Naive B cell (primary cell): ENCODE results near the gene KRT33B. TPM values are rescaled to one million over a fixed set of nuclear protein-coding genes. Genes with fewer than 3 reads are reported as not detected.
A peak's percentile ranks its signal among the peaks of the same experiment; 100 is the strongest.
"Not testable (repeated sequence)": the region's sequence is repeated elsewhere in the genome, so short reads cannot be mapped to it uniquely, and the experiment has no call there.

Source experiments
- ATAC-seq, 2 donors: fragments of 150-1000 bp; cut with Tn5 transposase; 2 replicates each; pipeline ENCODE4 v1.10.0; 2021; ENCODE audit warnings: low read depth in 2 of 2, mild to moderate bottlenecking in 2 of 2, moderate library complexity in 2 of 2
- DNase-seq: peaks from one replicate; pipeline ENCODE4 v3.0.0; 2022
- H3K27ac Mint-ChIP-seq, 6 donors: one replicate each; pipeline ENCODE4 v1.8.0; 2020 to 2022; ENCODE audit warnings: mild to moderate bottlenecking in 6 of 6, mixed read lengths in 6 of 6, moderate library complexity in 5 of 6, inconsistent platforms in 2 of 6
- H3K27me3 Mint-ChIP-seq, 3 donors: one replicate each; pipeline ENCODE4 v1.8.0; 2021 to 2022; ENCODE audit warnings: mixed read lengths in 3 of 3, mild to moderate bottlenecking in 1 of 3
- H3K36me3 Mint-ChIP-seq, 2 donors: one replicate each; pipeline ENCODE4 v1.8.0; 2020 to 2022; ENCODE audit warnings: mixed read lengths in 2 of 2, inconsistent platforms in 1 of 2, mild to moderate bottlenecking in 1 of 2
- H3K4me1 Mint-ChIP-seq, 3 donors: one replicate each; pipeline ENCODE4 v1.8.0; 2020 to 2022; ENCODE audit warnings: mixed read lengths in 3 of 3, inconsistent platforms in 1 of 3, mild to moderate bottlenecking in 1 of 3, moderate library complexity in 1 of 3
- H3K4me3 Mint-ChIP-seq, 8 donors: one replicate each; pipeline ENCODE4 v1.8.0; 2020 to 2022; ENCODE audit warnings: mild to moderate bottlenecking in 8 of 8, mixed read lengths in 8 of 8, moderate library complexity in 8 of 8, inconsistent platforms in 2 of 8
- H3K9me3 Mint-ChIP-seq, 7 donors: one replicate each; pipeline ENCODE4 v1.8.0; 2020 to 2022; ENCODE audit warnings: mixed read lengths in 7 of 7, mild to moderate bottlenecking in 5 of 7, inconsistent platforms in 2 of 7, moderate library complexity in 1 of 7
- polyA plus RNA-seq, 6 donors: library from polyadenylated mRNA; unstranded; fragments of 300-500 nt; fragmentation: Illumina TruSeq; gene quantifications; one replicate each; pipeline ENCODE4 v1.2.3, GENCODE V29; 2021; ENCODE audit warnings: low read depth in 6 of 6

Gene KRT33B
- polyA plus RNA-seq, 6 donors from 2014 or later, result not detected

- DNase-seq (no peak), ATAC-seq (no peak)
- H3K27ac Mint-ChIP-seq, result no peak overlapping the region
- peaks cover 5 to 19% of the 10 kb centered on the region in 2 donors for H3K36me3 Mint-ChIP-seq
- no peaks in the 10 kb centered on the region for H3K4me1 Mint-ChIP-seq
- no peak overlapping the region for H3K4me3 Mint-ChIP-seq
- peaks cover 10 to 32% (median 20%) of the 10 kb centered on the region in 7 donors for H3K9me3 Mint-ChIP-seq
- peaks cover 17 to 63% (median 41%) of the 10 kb centered on the region in 3 donors for H3K27me3 Mint-ChIP-seq
Observed at GRCh38 chr17:41387670-41388069, 18.1 kb upstream of the KRT33B start.

GRCh38 chr17:41386227-41386626 is 16.6 kb upstream of the KRT33B start:
- H3K27me3 Mint-ChIP-seq, result peaks cover 17 to 60% (median 44%) of the 10 kb centered on the region in 3 donors
- peaks cover 5 to 19% of the 10 kb centered on the region in 2 donors for H3K36me3 Mint-ChIP-seq
- H3K9me3 Mint-ChIP-seq, result peaks cover 10 to 32% (median 20%) of the 10 kb centered on the region in 7 donors
- H3K27ac Mint-ChIP-seq, result no peak overlapping the region
- no peak for ATAC-seq
- no peak overlapping the region for H3K4me3 Mint-ChIP-seq
- no peak for DNase-seq
- H3K4me1 Mint-ChIP-seq, result no peaks in the 10 kb centered on the region

DNA sequence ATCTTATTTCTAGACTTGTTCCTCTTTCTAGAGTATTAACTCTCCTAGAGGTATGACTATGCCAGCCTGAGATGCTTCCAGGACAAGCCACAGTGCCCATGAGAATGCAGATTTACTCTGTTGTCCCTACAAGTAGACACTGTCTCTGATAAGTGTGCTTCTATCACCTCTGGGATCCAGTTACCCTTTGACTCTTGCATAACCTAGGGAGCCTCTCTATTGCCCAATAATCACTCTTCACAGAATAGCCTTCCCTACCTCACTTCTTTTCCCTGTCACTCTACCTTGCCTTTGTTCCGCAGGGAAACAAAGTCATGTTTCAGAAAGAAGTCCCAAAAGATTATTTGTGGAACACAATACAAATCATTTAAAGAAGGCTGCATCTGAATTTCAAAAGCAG is 14.1 kb upstream of the KRT33B start:
- Mint-ChIP-seq H3K36me3 (peaks cover 5 to 19% of the 10 kb centered on the region in 2 donors), H3K4me3 (no peak overlapping the region), H3K27ac (peak overlapping the region in 1 of 6 donors; percentile 6), H3K27me3 (peaks cover 23 to 53% (median 38%) of the 10 kb centered on the region in 3 donors), H3K9me3 (peaks cover 10 to 32% (median 20%) of the 10 kb centered on the region in 7 donors), H3K4me1 (no peaks in the 10 kb centered on the region)
- ATAC-seq (no peak), DNase-seq (no peak)

- H3K4me3 Mint-ChIP-seq, result no peak overlapping the region
- peaks cover 5 to 13% of the 10 kb centered on the region in 2 donors for H3K36me3 Mint-ChIP-seq
- H3K27ac Mint-ChIP-seq, result no peak overlapping the region
- no peaks in the 10 kb centered on the region for H3K4me1 Mint-ChIP-seq
- DNase-seq (no peak), ATAC-seq (no peak)
- H3K9me3 Mint-ChIP-seq, result peaks cover 8 to 21% (median 12%) of the 10 kb centered on the region in 7 donors
- H3K27me3 Mint-ChIP-seq, result peaks cover 23 to 49% (median 33%) of the 10 kb centered on the region in 3 donors
Observed at GRCh38 chr17:41382394-41382793, 12.8 kb upstream of the KRT33B start.

- not testable (repeated sequence) for ATAC-seq, H3K27ac Mint-ChIP-seq, H3K4me3 Mint-ChIP-seq, H3K4me1 Mint-ChIP-seq, H3K36me3 Mint-ChIP-seq, DNase-seq
- H3K9me3 Mint-ChIP-seq, result peaks cover 6 to 16% (median 8%) of the 10 kb centered on the region in 7 donors
- peaks cover 23 to 53% (median 37%) of the 10 kb centered on the region in 3 donors for H3K27me3 Mint-ChIP-seq
Observed at GRCh38 chr17:41381943-41382342, 12.3 kb upstream of the KRT33B start, which contains the start of gene KRT34. Gene KRT34 (minus strand): TSS chr17:41382306. CDS start chr17:41382246, 60 bp downstream.

DNA sequence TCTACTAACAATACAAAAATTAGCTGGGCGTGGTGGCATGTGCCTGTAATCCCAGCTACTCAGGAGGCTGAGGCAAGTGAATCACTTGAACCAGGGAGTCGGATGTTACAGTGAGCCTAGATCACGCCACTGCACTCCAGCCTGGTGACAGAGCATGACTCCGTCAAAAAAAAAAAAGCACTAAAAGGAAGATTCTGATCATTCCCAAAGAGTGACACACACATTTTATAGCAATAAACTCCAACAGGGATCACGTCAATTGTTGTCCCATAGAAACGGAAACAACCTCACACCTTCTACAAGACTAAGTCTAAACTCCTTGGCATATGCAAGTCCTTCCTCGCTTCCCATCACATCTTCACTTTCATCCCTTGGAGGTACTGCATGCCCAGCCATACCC is 10.5 kb upstream of the KRT33B start:
- not testable (repeated sequence) for DNase-seq, H3K4me1 Mint-ChIP-seq, H3K27ac Mint-ChIP-seq, H3K9me3 Mint-ChIP-seq, H3K4me3 Mint-ChIP-seq, ATAC-seq, H3K36me3 Mint-ChIP-seq
- H3K27me3 Mint-ChIP-seq, result peaks cover 31 to 57% (median 53%) of the 10 kb centered on the region in 3 donors

GRCh38 chr17:41377546-41377945 is 7.9 kb upstream of the KRT33B start:
- H3K27me3 Mint-ChIP-seq, result peaks cover 39 to 55% (median 49%) of the 10 kb centered on the region in 3 donors
- peaks cover 0 to 10% (median 6%) of the 10 kb centered on the region in 7 donors for H3K9me3 Mint-ChIP-seq
- H3K4me1 Mint-ChIP-seq, result no peaks in the 10 kb centered on the region
- H3K27ac Mint-ChIP-seq, result no peak overlapping the region
- DNase-seq, result no peak
- H3K36me3 Mint-ChIP-seq, result no peaks in the 10 kb centered on the region
- no peak overlapping the region for H3K4me3 Mint-ChIP-seq
- ATAC-seq, result no peak

DNA sequence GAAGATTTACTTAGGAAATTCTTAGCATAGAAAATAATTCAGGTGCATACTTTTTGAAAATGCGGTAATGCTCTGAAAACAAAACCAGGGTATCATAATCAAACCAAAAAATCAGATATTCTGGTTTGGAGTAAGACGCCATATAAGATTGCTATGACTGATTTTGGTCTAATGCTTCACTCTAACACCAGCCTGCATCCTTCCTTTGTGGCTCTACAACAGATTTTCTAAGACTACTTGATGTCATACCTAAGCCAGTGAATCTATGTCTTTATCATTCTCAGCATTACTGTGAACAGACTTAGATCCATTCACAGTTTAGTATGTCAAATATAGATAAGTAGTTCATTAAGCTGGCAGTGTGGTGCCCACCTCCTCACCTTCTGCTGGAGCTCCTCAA is 590 bp downstream of the KRT33B start:
- Mint-ChIP-seq H3K4me1 (no peaks in the 10 kb centered on the region), H3K9me3 (peaks cover 0 to under 1% (median 0%) of the 10 kb centered on the region in 7 donors), H3K4me3 (no peak overlapping the region), H3K27ac (peak overlapping the region in 1 of 6 donors; percentile 8), H3K27me3 (peaks cover 17 to 28% (median 26%) of the 10 kb centered on the region in 3 donors), H3K36me3 (no peaks in the 10 kb centered on the region)
- ATAC-seq (no peak), DNase-seq (no peak)

DNA sequence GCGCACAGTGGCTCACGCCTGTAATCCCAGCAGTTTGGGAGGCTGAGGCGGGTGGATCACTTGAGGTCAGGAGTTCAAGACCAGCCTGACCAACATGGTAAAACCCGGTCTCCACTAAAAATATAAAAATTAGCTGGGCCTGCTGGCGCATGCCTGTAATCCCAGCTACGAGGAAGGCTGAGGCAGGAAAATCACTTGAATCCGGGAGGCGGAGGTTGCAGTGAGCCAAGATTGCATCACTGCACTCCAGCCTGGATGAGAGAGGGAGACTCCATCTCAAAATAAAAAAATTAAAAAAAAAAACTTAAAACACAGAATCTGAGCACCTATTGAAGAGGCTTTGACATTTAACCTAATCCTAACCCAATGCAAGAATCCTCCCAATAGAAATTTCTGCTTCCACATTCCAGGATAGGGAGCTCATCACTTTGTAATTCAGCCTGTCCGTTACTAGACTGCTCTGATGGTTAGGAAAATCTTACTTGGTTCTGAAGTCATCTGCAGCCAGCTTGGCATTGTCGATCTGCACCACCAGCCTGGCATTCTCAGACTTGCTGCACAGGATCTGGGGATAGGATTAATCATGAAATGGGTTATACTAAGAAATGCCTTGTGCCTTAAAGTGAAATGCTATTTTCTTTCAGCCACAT is 2.1 kb downstream of the KRT33B start:
- no peaks in the 10 kb centered on the region for H3K4me1 Mint-ChIP-seq
- H3K36me3 Mint-ChIP-seq, result no peaks in the 10 kb centered on the region
- no peak overlapping the region for H3K4me3 Mint-ChIP-seq
- no peaks in the 10 kb centered on the region for H3K9me3 Mint-ChIP-seq
- no peak for ATAC-seq
- H3K27me3 Mint-ChIP-seq, result peaks cover 11 to 28% (median 23%) of the 10 kb centered on the region in 3 donors
- DNase-seq, result no peak
- H3K27ac Mint-ChIP-seq, result no peak overlapping the region

DNA sequence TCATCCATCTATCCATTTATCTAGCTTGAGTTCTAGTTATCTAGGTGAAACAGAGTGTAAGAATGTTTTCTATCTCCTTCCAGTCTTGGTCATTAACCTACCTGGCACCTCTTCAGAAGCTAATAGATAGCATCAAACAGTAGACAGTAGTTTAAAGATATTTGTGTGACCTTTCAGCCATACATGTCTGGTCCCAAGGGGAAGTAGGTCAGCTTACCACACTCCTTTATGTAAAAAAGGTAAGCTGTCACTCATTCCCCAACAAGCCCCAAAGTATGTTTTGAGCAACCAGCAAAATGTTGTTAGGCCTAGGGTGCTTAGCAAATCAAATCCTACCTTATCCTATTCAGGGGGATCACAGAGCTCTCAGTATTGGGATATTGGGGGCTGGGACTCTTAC is 3.5 kb downstream of the KRT33B start:
- Mint-ChIP-seq H3K27me3 (peaks cover 6 to 38% (median 23%) of the 10 kb centered on the region in 3 donors), H3K27ac (no peak overlapping the region), H3K4me1 (no peaks in the 10 kb centered on the region), H3K9me3 (peaks cover 0 to 9% (median 0%) of the 10 kb centered on the region in 7 donors), H3K36me3 (no peaks in the 10 kb centered on the region), H3K4me3 (no peak overlapping the region)
- ATAC-seq (no peak), DNase-seq (no peak)

DNA sequence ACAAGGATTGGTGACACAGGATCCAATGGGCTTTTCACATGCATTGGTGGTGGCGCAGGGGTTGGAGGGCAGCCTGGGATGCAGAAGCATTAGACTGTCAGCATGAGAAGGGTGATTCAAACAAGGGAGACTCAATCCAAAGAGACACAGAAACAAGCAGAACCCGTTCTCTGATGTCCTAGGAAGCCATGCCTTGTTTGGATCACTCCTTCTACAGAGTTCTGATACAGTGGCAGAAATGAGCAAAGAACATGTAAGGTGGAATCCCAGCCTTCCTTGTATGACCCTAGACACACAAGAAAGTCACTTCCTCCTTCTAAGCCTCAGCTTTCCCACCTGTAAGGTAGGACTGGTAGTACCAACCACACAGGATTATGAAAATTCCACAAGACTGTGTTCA is 5.7 kb downstream of the KRT33B start:
- Mint-ChIP-seq H3K27ac (no peak overlapping the region), H3K36me3 (no peaks in the 10 kb centered on the region)

DNA sequence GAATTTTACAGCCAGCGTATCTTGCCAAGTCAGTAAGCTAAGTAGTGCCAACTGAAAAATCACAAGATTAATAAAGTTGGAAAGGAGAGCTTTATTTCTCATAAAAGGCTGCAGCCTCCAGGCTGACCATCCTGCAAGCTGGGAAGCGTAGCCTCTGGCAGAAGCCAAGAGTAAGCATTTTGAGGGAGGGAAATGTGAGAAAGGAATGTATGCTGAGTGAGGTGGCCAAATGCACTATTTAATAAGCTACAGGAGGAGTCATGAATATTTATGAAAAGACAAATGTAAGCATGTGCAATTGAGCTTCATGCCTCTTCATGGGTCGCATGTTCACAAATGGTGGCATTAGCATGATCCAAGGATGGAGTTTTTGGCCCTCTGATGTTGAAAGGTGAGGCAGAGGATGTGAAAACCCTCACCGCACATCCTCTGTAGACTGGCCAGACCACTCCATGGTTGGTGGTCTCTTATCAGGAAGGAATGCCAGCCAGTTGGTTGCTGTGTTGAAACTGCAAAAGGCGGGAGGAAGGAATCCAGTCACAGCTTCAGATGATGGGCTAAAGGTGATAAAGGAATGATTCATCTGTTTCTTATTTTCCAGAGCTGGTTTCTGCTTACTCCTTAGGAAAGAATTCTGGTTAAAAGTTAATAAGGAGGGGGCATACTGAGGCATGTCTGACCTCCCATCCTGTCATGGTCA is 9.2 kb downstream of the KRT33B start:
- Mint-ChIP-seq H3K4me3 (no peak overlapping the region), H3K9me3 (peaks cover 0 to 30% (median 11%) of the 10 kb centered on the region in 7 donors), H3K27ac (peak overlapping the region in 1 of 6 donors; percentile 12), H3K36me3 (peaks cover 0 to 4% of the 10 kb centered on the region in 2 donors), H3K4me1 (no peaks in the 10 kb centered on the region), H3K27me3 (peaks cover 15 to 44% (median 16%) of the 10 kb centered on the region in 3 donors)
- DNase-seq (no peak), ATAC-seq (no peak)

More for the DNA sequence above, 5.7 kb downstream of the KRT33B start:
- Mint-ChIP-seq H3K4me3 (peak overlapping the region in 1 of 8 donors; percentile 48), H3K4me1 (no peaks in the 10 kb centered on the region), H3K9me3 (peaks cover 0 to 22% (median 9%) of the 10 kb centered on the region in 7 donors), H3K27me3 (peaks cover 8 to 34% (median 10%) of the 10 kb centered on the region in 3 donors)
- no peak for ATAC-seq
- DNase-seq, result no peak

GRCh38 chr17:41354536-41354935 is 15.1 kb downstream of the KRT33B start:
- Mint-ChIP-seq H3K4me1 (no peaks in the 10 kb centered on the region), H3K27me3 (peaks cover 28 to 56% (median 42%) of the 10 kb centered on the region in 3 donors), H3K4me3 (no peak overlapping the region), H3K9me3 (peaks cover 0 to 8% (median 4%) of the 10 kb centered on the region in 7 donors), H3K27ac (no peak overlapping the region), H3K36me3 (peaks cover 4 to 8% of the 10 kb centered on the region in 2 donors)
- ATAC-seq, result no peak
- no peak for DNase-seq
